ENCODE data around the gene PCARE. TPM values are rescaled to one million over a fixed set of nuclear protein-coding genes. Genes with fewer than 3 reads are reported as not detected.

PCARE gene
- total and polyA plus RNA-seq, 2 experiments from 2014 or later, result not detected

DNA sequence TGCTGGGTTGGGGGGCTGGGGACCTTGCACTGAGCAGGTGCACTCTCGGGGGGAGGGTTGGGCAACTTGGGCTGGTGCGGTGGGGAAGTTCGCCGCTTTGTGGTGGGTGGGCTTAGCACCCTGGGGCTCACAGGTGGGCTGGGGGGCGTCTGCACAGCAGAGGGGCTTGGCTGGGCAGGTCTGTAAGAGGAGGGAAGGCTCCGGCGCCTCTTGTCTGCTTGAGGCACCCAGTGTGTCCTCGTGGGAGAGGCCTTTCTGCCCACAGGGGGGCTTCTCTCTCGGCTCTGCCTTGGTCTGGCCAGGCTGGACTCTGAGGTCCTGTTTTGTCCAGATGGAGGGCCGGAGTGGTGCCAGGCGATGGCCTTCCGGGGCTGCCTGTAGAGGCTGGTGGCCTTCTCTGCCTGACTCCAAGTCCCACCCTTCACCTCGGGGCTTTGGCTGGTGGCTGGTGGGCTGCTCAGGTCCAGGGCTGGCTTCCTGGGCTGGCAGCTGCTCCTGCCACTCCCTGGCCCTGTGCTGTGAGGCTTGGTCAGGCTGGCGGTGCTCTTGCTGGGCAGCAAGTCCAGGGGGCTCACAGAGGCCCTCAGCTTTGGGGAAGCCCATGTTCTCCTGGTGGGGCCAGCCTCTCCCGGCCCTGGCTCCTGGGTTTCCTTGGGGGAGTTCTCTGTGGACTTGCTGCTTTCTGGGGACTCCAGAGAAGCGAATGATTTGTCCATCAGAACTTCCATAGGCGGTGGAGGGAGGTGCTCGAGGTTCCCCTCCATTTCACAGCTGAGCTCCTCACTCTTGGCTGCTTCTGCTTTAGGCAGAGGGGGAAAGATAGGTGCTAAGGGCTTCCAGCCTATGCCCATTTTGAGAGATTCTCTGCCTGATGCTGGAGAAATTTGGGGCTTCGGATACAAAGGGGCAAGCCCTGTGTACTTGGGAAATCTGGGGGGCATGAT is 3.0 kb downstream of the PCARE start:
- Histone ChIP-seq H3K4me3 (no peak overlapping the region), H4K20me1 (ENCODE audit: insufficient read depth) (no peaks in the 10 kb centered on the region), H3F3A (ENCODE audit: insufficient read depth) (no peaks in the 10 kb centered on the region), H3K9me2 (ENCODE audit: insufficient read depth) (no peaks in the 10 kb centered on the region), H3K79me2 (ENCODE audit: insufficient read depth) (no peaks in the 10 kb centered on the region), H3K4me1 (ENCODE audit: insufficient read depth) (no peaks in the 10 kb centered on the region), H3K9ac (no peak overlapping the region), H3K9me3 (ENCODE audit: low read depth) (no peaks in the 10 kb centered on the region), H3K27ac (no peak overlapping the region), H3K27me3 (replicated peaks; ENCODE audit: insufficient read depth) (no peaks in the 10 kb centered on the region), H3K36me3 (ENCODE audit: low read depth) (no peaks in the 10 kb centered on the region), H2AFZ (no peak overlapping the region), H3K4me2 (ENCODE audit: unreplicated experiment) (no peak overlapping the region)
- in situ Hi-C loops (cut with MboI), result no loop called here
- 68% methylated on average over 14 to 18 of the region's 19 CpGs for WGBS, 2 experiments (ENCODE audit: low coverage in 1 of 2, low lambda C conversion rate in 2 of 2, missing lambda C conversion rate in 2 of 2)
- no peak for TF ChIP-seq EZH2phosphoT487 (IDR thresholded peaks at IDR 0.05; ENCODE audit: insufficient read depth, low read depth)
- TF ChIP-seq EZH2 (IDR thresholded peaks at IDR 0.05; ENCODE audit: insufficient read depth, poor library complexity, severe bottlenecking), result no peak
- DNase-seq, result no peak

DNA sequence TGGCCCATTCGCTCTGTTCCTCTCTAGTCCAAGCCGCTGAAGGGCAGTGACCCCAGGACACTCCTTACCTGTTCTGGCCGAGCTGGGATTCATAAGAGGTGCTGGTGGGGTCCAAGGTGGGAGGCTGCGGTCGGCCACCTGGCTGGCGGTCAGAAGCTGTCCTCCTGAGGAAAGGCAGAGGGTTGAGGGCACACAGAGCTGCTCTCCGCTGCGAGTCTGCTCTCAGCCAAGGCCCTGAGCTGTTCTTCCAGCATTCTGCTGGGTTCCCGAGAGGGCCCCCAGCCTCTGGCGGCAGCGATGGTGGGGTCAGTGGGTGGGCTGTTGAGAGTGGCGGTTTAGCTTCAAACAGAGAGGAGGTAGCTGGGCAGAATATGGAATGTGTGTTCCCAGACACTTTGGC is 3.8 kb downstream of the PCARE start:
- H3F3A ChIP-seq (ENCODE audit: insufficient read depth), result no peaks in the 10 kb centered on the region
- 83 to 90% methylated on average over 12 of the region's 12 CpGs for WGBS, 2 experiments (ENCODE audit: low coverage in 1 of 2, low lambda C conversion rate in 2 of 2, missing lambda C conversion rate in 2 of 2)
- no peaks in the 10 kb centered on the region for H3K9me3 ChIP-seq (ENCODE audit: low read depth)
- no peak overlapping the region for H2AFZ ChIP-seq
- no peaks in the 10 kb centered on the region for H3K27me3 ChIP-seq (replicated peaks; ENCODE audit: insufficient read depth)
- TF ChIP-seq EZH2phosphoT487 (IDR thresholded peaks at IDR 0.05; ENCODE audit: insufficient read depth, low read depth) (no peak), EZH2 (IDR thresholded peaks at IDR 0.05; ENCODE audit: insufficient read depth, poor library complexity, severe bottlenecking) (no peak)
- H3K4me3 ChIP-seq, result no peak overlapping the region
- in situ Hi-C loops (cut with MboI), result no loop called here
- H3K4me1 ChIP-seq (ENCODE audit: insufficient read depth), result no peaks in the 10 kb centered on the region
- no peaks in the 10 kb centered on the region for H3K9me2 ChIP-seq (ENCODE audit: insufficient read depth)
- H3K79me2 ChIP-seq (ENCODE audit: insufficient read depth), result no peaks in the 10 kb centered on the region
- H3K9ac ChIP-seq, result no peak overlapping the region
- DNase-seq, result no peak
- H4K20me1 ChIP-seq (ENCODE audit: insufficient read depth), result no peaks in the 10 kb centered on the region
- no peak overlapping the region for H3K4me2 ChIP-seq (ENCODE audit: unreplicated experiment)
- no peaks in the 10 kb centered on the region for H3K36me3 ChIP-seq (ENCODE audit: low read depth)
- no peak overlapping the region for H3K27ac ChIP-seq

GRCh38 chr2:29068513-29068912 is 5.8 kb downstream of the PCARE start:
- in situ Hi-C loops (cut with MboI), result no loop called here
- Histone ChIP-seq H3F3A (ENCODE audit: insufficient read depth) (no peaks in the 10 kb centered on the region), H3K9me3 (ENCODE audit: low read depth) (no peaks in the 10 kb centered on the region), H3K4me2 (ENCODE audit: unreplicated experiment) (no peak overlapping the region), H3K79me2 (ENCODE audit: insufficient read depth) (no peaks in the 10 kb centered on the region), H3K9ac (no peak overlapping the region), H3K9me2 (ENCODE audit: insufficient read depth) (no peaks in the 10 kb centered on the region), H3K36me3 (ENCODE audit: low read depth) (no peaks in the 10 kb centered on the region), H4K20me1 (ENCODE audit: insufficient read depth) (no peaks in the 10 kb centered on the region), H3K4me3 (no peak overlapping the region), H3K27ac (no peak overlapping the region), H3K27me3 (replicated peaks; ENCODE audit: insufficient read depth) (no peaks in the 10 kb centered on the region), H3K4me1 (ENCODE audit: insufficient read depth) (peaks cover 8% of the 10 kb centered on the region; the same call in 1 of the 2 replicates), H2AFZ (no peak overlapping the region)
- 81 to 85% methylated on average over 7 of the region's 7 CpGs for WGBS, 2 experiments (ENCODE audit: low coverage in 1 of 2, low lambda C conversion rate in 2 of 2, missing lambda C conversion rate in 2 of 2)
- TF ChIP-seq EZH2phosphoT487 (IDR thresholded peaks at IDR 0.05; ENCODE audit: insufficient read depth, low read depth) (no peak), EZH2 (IDR thresholded peaks at IDR 0.05; ENCODE audit: insufficient read depth, poor library complexity, severe bottlenecking) (no peak)
- DNase-seq, result no peak

GRCh38 chr2:29066997-29067605 is 7.2 kb downstream of the PCARE start:
- WGBS, 2 experiments (ENCODE audit: low coverage in 1 of 2, low lambda C conversion rate in 2 of 2, missing lambda C conversion rate in 2 of 2), result 15 to 28% methylated on average over 7 of the region's 7 CpGs
- in situ Hi-C loops (cut with MboI), result no loop called here
- no peaks in the 10 kb centered on the region for H3K9me3 ChIP-seq (ENCODE audit: low read depth)

More at GRCh38 chr2:29066997-29067605, 7.2 kb downstream of the PCARE start:
- no peak overlapping the region for H3K4me3 ChIP-seq
- no peak overlapping the region for H2AFZ ChIP-seq
- H3K4me2 ChIP-seq (ENCODE audit: unreplicated experiment), result no peak overlapping the region
- no peaks in the 10 kb centered on the region for H3K27me3 ChIP-seq (replicated peaks; ENCODE audit: insufficient read depth)
- TF ChIP-seq EZH2 (IDR thresholded peaks at IDR 0.05; ENCODE audit: insufficient read depth, poor library complexity, severe bottlenecking) (no peak), EZH2phosphoT487 (IDR thresholded peaks at IDR 0.05; ENCODE audit: insufficient read depth, low read depth) (no peak)
- H3K4me1 ChIP-seq (ENCODE audit: insufficient read depth), result peaks cover 13% of the 10 kb centered on the region; the same call in 1 of the 2 replicates
- H4K20me1 ChIP-seq (ENCODE audit: insufficient read depth), result no peaks in the 10 kb centered on the region
- H3K36me3 ChIP-seq (ENCODE audit: low read depth), result no peaks in the 10 kb centered on the region
- no peak overlapping the region for H3K9ac ChIP-seq
- H3K27ac ChIP-seq, result no peak overlapping the region
- no peaks in the 10 kb centered on the region for H3K9me2 ChIP-seq (ENCODE audit: insufficient read depth)
- no peaks in the 10 kb centered on the region for H3K79me2 ChIP-seq (ENCODE audit: insufficient read depth)
- 0 out of 2 replicates have a peak, but pooled peaks cover 5% of the 10 kb centered on the region for H3F3A ChIP-seq (ENCODE audit: insufficient read depth)
- DNase-seq, result no peak

Measured in GM23248 (cell line).